K562 (cell line): ENCODE measurements around the gene ADM5. TPM values are rescaled to one million over a fixed set of nuclear protein-coding genes. Genes with fewer than 3 reads are reported as not detected.

Experiments
- ATAC-seq: fragments of 200-7000 bp; cut with Tn5 transposase; 3 replicates; pipeline ENCODE4 v1.9.1; 2020; ENCODE audit warnings: moderate library complexity
- BruUV-seq: library from RNA; stranded (reverse); fragments of 400-500 nt; replicated peaks from 2 replicates; lab custom pipeline; 2021; lab: Mats Ljungman, UMichigan
- CTCF ChIA-PET: fragments of 300-600 bp; formaldehyde crosslinking; extraction: SDS; loops from one replicate; lab custom pipeline; 2021; ENCODE audit warnings: low intra/inter-chr PET ratio; lab: Yijun Ruan, JAX
- POLR2A ChIA-PET: fragments of 300-600, 350-650 bp; sonication (Branson Sonifier 250); formaldehyde crosslinking; extraction: SDS; loops from one replicate; lab custom pipeline; 2021; ENCODE audit warnings: antibody characterized with exemption, inconsistent platforms; lab: Yijun Ruan, JAX
- DNase-seq, 4 experiments: peaks; one replicate each; pipeline versions ENCODE4 v3.0.0 to v3.0.0-alpha.2; 2011 to 2018; ENCODE audit warnings: low spot score in 3 of 4, mixed read lengths in 3 of 4; ENCODE audit errors: extremely low read depth in 1 of 4
- FAIRE-seq: peaks from 2 replicates; lab custom pipeline; 2011; peaks lifted over from hg19 to GRCh38; lab: Jason Lieb, UNC
- H2AFZ ChIP-seq: 2 replicates; pipeline ENCODE4 v1.6.0; 2011; ENCODE audit warnings: low read depth, low read length, control low read depth, inconsistent platforms
- H3K27ac ChIP-seq: fragments of 200-600 bp; 3 replicates; pipeline ENCODE4 v1.8.0; 2011; ENCODE audit warnings: low read depth, mild to moderate bottlenecking, control low read depth, inconsistent platforms, low read length, moderate library complexity, mixed read lengths; ENCODE audit errors: extremely low read depth
- H3K27me3 ChIP-seq, 2 experiments: fragments of 300-600 bp in 1 of 2; 2 replicates in 1 of 2; 3 replicates in 1 of 2; pipeline versions ENCODE4 v1.6.0 to v1.8.0; 2011; ENCODE audit warnings: inconsistent platforms in 2 of 2, low read length in 2 of 2, mild to moderate bottlenecking in 1 of 2, mixed read lengths in 1 of 2, moderate library complexity in 1 of 2; ENCODE audit not compliant: control insufficient read depth in 2 of 2, insufficient read depth in 2 of 2
- H3K36me3 ChIP-seq: fragments of 300-600 bp; 3 replicates; pipeline ENCODE4 v1.8.0; 2011; ENCODE audit warnings: mild to moderate bottlenecking, low read length, inconsistent platforms; ENCODE audit not compliant: control insufficient read depth, insufficient read depth
- H3K4me1 ChIP-seq, 2 experiments: fragments of 200-600 bp in 1 of 2; replicated peaks in 1 of 2; 2 replicates in 1 of 2; 3 replicates in 1 of 2; pipeline versions ENCODE4 v1.5.1 to v1.8.0; 2011; ENCODE audit warnings: inconsistent platforms in 2 of 2, low read length in 2 of 2, mild to moderate bottlenecking in 1 of 2, mixed read lengths in 1 of 2, moderate library complexity in 1 of 2; ENCODE audit not compliant: control insufficient read depth in 2 of 2, insufficient read depth in 2 of 2
- H3K4me2 ChIP-seq: 2 replicates; pipeline ENCODE4 v1.6.1; 2011; ENCODE audit warnings: low read length, control low read depth, inconsistent platforms, mixed read lengths; ENCODE audit not compliant: insufficient read depth
- H3K4me3 ChIP-seq: fragments of 200-600 bp; sonication (generic), shearing (Covaris generic); 2 replicates; pipeline ENCODE4 v1.5.1; 2016; ENCODE audit warnings: control low read depth, inconsistent platforms
- H3K79me2 ChIP-seq: fragments of 200-600 bp; 3 replicates; pipeline ENCODE4 v1.8.0; 2011; ENCODE audit warnings: low read length, inconsistent platforms; ENCODE audit not compliant: control insufficient read depth, insufficient read depth
- H3K9ac ChIP-seq, 2 experiments: 2 replicates each; pipeline versions ENCODE4 v1.6.0 to v1.6.1; 2011; ENCODE audit warnings: low read depth in 2 of 2, low read length in 2 of 2, control low read depth in 1 of 2, inconsistent platforms in 1 of 2, mild to moderate bottlenecking in 1 of 2, mixed read lengths in 1 of 2; ENCODE audit not compliant: insufficient read depth in 1 of 2
- H3K9me1 ChIP-seq: one replicate; pipeline ENCODE4 v1.6.0; 2011; ENCODE audit warnings: inconsistent platforms, mild to moderate bottlenecking, low read length, moderate library complexity; ENCODE audit not compliant: control insufficient read depth, insufficient read depth
- H3K9me3 ChIP-seq: replicated peaks from 2 replicates; pipeline ENCODE4 v1.5.1; 2011; ENCODE audit warnings: low read depth, low read length, inconsistent platforms; ENCODE audit not compliant: control insufficient read depth, insufficient read depth
- H4K20me1 ChIP-seq: replicated peaks from 2 replicates; pipeline ENCODE4 v1.6.1; 2011; ENCODE audit warnings: low read length, inconsistent platforms, mixed read lengths; ENCODE audit not compliant: control insufficient read depth, insufficient read depth
- NR2C1 ChIP-seq, 2 experiments: fragments of 450-650 bp; IDR thresholded peaks; 2 replicates each; pipeline ENCODE4 v1.6.1; 2017; ENCODE audit warnings: mild to moderate bottlenecking in 2 of 2, antibody characterized with exemption in 1 of 2, inconsistent platforms in 1 of 2, missing compliant biosample characterization in 1 of 2, missing genetic modification characterization in 1 of 2
- NR2C2 ChIP-seq, 2 experiments: fragments of 200-800 bp in 1 of 2; sonication (Bioruptor generic) in 1 of 2; sonication (generic) in 1 of 2; formaldehyde crosslinking in 1 of 2; IDR thresholded peaks; 2 replicates each; pipeline versions ENCODE4 v1.6.1 to v1.8.0; 2016 to 2022; ENCODE audit warnings: mild to moderate bottlenecking in 1 of 2, missing compliant biosample characterization in 1 of 2, missing genetic modification characterization in 1 of 2, missing genetic modification reagents in 1 of 2
- ZBTB33 ChIP-seq: sonication (generic); formaldehyde crosslinking; IDR thresholded peaks from 2 replicates; pipeline ENCODE4 v1.8.1; 2023; ENCODE audit warnings: mild to moderate bottlenecking, missing genetic modification reagents
- ZNF274 ChIP-seq: IDR thresholded peaks from 2 replicates; pipeline ENCODE4 v1.6.1; 2011; ENCODE audit warnings: low read depth, mild to moderate bottlenecking, low read length, moderate library complexity, borderline replicate concordance
- WGBS: fragments of 100-300 bp; shearing (Covaris generic); methylation state at CpG from one replicate; pipeline ENCODE4 v1.1.6; 2016; ENCODE audit warnings: low coverage, mixed read lengths; ENCODE audit not compliant: insufficient coverage; ENCODE audit errors: missing lambda C conversion rate; 5-methylcytosine and 5-hydroxymethylcytosine counted together
- in situ Hi-C: fragments of 300-500 bp; cut with MboI; formaldehyde crosslinking; loops from 4 replicates; pipeline ENCODE4 v1.15.0; 2018; ENCODE audit warnings: inconsistent platforms, mixed read lengths
- intact Hi-C: fragments of 100-400 bp; cut with micrococcal nuclease; formaldehyde crosslinking; loops from 2 replicates; pipeline ENCODE4 v1.14.2; 2022
- polyA plus RNA-seq, 8 experiments: library from polyadenylated mRNA; depleted of rRNA in 4 of 8; stranded (reverse) in 5 of 8; unstranded in 3 of 8; fragments of >200 nt; fragmentation: Nextera tagmentation in 2 of 8; fragmentation: Illumina TruSeq in 1 of 8; extraction: Ambion mirVana in 2 of 8; extraction: Trizol in 1 of 8; gene quantifications; 2 replicates each; pipeline versions ENCODE4 v1.2.1 to v1.2.3, GENCODE V29; 2011 to 2014; ENCODE audit warnings: inconsistent platforms in 1 of 8, missing spikeins in 1 of 8
- total RNA-seq, 7 experiments: library from RNA; depleted of rRNA in 6 of 7; stranded (reverse); fragments of >200 nt in 6 of 7; fragmentation: Illumina TruSeq in 2 of 7; extraction: Trizol in 2 of 7; gene quantifications; 2 replicates each; pipeline versions ENCODE4 v1.2.1 to v1.2.3, GENCODE V29; 2011 to 2021; ENCODE audit warnings: low replicate concordance in 1 of 7

ADM5 gene
- total and polyA plus RNA-seq, 9 of the 15 experiments (the other 6 are each of a cell fraction or from before 2014, with no cell fraction given): 0.13 to 8.4 (median 2.0) TPM; not detected in 1

DNA sequence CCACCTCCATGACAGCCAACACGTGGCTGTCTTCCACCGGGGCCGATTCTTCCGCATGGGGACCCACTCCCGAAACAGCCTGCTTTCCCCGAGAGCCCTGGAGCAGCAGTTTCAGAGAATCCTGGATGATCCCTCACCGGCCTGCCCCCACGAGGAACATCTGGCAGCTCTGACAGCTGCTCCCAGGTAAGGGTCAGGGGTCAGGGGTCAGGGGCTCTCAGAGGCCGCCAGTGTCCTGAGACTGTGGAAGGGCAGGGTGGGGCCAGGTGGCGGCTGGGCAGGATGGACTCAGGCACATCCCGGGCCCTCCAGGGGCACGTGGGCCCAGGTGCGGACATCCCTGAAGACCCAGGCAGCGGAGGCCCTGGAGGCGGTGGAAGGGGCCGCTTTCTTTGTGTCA, 16.5 kb downstream of the ADM5 start:
- no peak for TF ChIP-seq ZNF274
- TF ChIP-seq NR2C1 (IDR thresholded peaks at IDR 0.05): peak; percentile 87
- TF ChIP-seq NR2C1 (tag; IDR thresholded peaks at IDR 0.05): peak; percentile 80
- no peak for TF ChIP-seq NR2C2 (CRISPR knock-in tag; IDR thresholded peaks at IDR 0.05)
- TF ChIP-seq NR2C2 (tag; IDR thresholded peaks at IDR 0.05): peak; percentile 58; the same call in 1 of the 2 replicates
- peak; percentile 51; the same call in 1 of the 2 replicates for TF ChIP-seq ZBTB33
- intact Hi-C loops (no loop called here), in situ Hi-C loops (no loop called here)
- Histone ChIP-seq H3K27me3 (no peaks in the 10 kb centered on the region), H3K9ac (peak overlapping the region in 1 of 2 experiments; percentile 10; a peak in 1 of 4 replicates), H3K79me2 (no peaks in the 10 kb centered on the region), H2AFZ (no peak overlapping the region), H3K9me3 (no peaks in the 10 kb centered on the region), H3K4me1 (peaks cover 9 to 25% of the 10 kb centered on the region in 2 experiments; a peak in 4 of 5 replicates), H3K4me2 (no peak overlapping the region), H3K36me3 (no peaks in the 10 kb centered on the region), H3K4me3 (no peak overlapping the region), H4K20me1 (no peaks in the 10 kb centered on the region), H3K27ac (no peak overlapping the region), H3K9me1 (no peaks in the 10 kb centered on the region)
- 74% methylated on average over 16 of the region's 16 CpGs for WGBS
- DNase-seq (no peak), ATAC-seq (no peak), FAIRE-seq (no peak)
- ChIA-PET POLR2A (no interaction called here), CTCF (no interaction called here)
- no TSS peak for BruUV-seq
